HG02973 (cell line): ENCODE measurements around the gene TENM3.

Experiments
- ATAC-seq: cut with Tn5 transposase; IDR thresholded peaks from one replicate; pipeline ENCODE4 v1.9.1; 2021; ENCODE audit warnings: moderate library complexity; ENCODE audit not compliant: unreplicated experiment

The TENM3 gene

GRCh38 chr4:182754895-182755294, 511.7 kb downstream of the TENM3 start:
- no peak for ATAC-seq

GRCh38 chr4:182756161-182756690, 513.0 kb downstream of the TENM3 start:
- no peak for ATAC-seq

- ATAC-seq, result no peak
Measured at GRCh38 chr4:182758273-182758672, 515.1 kb downstream of the TENM3 start.

- no peak for ATAC-seq
Measured at GRCh38 chr4:182760551-182761043, 517.4 kb downstream of the TENM3 start.

- ATAC-seq, result no peak
Measured at GRCh38 chr4:182764137-182764536, 520.9 kb downstream of the TENM3 start.

GRCh38 chr4:182764642-182765041, 521.4 kb downstream of the TENM3 start:
- no peak for ATAC-seq

- ATAC-seq, result no peak
Measured at GRCh38 chr4:182765987-182766856, 523.0 kb downstream of the TENM3 start.

- ATAC-seq, result no peak
Measured at GRCh38 chr4:182766857-182767250, 523.7 kb downstream of the TENM3 start.

GRCh38 chr4:182768838-182769237, 525.6 kb downstream of the TENM3 start:
- ATAC-seq, result no peak

- no peak for ATAC-seq
Measured at GRCh38 chr4:182770259-182770995, 527.2 kb downstream of the TENM3 start.

GRCh38 chr4:182770996-182771514, 527.9 kb downstream of the TENM3 start:
- ATAC-seq, result no peak

- no peak for ATAC-seq
Measured at GRCh38 chr4:182775075-182775474, 531.9 kb downstream of the TENM3 start.

GRCh38 chr4:182776376-182777105, 533.3 kb downstream of the TENM3 start:
- ATAC-seq, result no peak

- ATAC-seq, result no peak
Measured at GRCh38 chr4:182778222-182778982, 535.2 kb downstream of the TENM3 start.

GRCh38 chr4:182786991-182787390, 543.8 kb downstream of the TENM3 start:
- no peak for ATAC-seq

GRCh38 chr4:182788201-182788600, 545.0 kb downstream of the TENM3 start:
- no peak for ATAC-seq

- no peak for ATAC-seq
Measured at GRCh38 chr4:182789529-182789928, 546.3 kb downstream of the TENM3 start.

GRCh38 chr4:182795446-182796238, 552.4 kb downstream of the TENM3 start:
- no peak for ATAC-seq

- ATAC-seq, result no peak
Measured at GRCh38 chr4:182799515-182800215, 556.5 kb downstream of the TENM3 start.
